ENCODE measurements around the gene LYL1. TPM values are rescaled to one million over a fixed set of nuclear protein-coding genes. Genes with fewer than 3 reads are reported as not detected.

Gene LYL1
- total RNA-seq, 1 experiment from 2014 or later = 0.63 TPM

DNA sequence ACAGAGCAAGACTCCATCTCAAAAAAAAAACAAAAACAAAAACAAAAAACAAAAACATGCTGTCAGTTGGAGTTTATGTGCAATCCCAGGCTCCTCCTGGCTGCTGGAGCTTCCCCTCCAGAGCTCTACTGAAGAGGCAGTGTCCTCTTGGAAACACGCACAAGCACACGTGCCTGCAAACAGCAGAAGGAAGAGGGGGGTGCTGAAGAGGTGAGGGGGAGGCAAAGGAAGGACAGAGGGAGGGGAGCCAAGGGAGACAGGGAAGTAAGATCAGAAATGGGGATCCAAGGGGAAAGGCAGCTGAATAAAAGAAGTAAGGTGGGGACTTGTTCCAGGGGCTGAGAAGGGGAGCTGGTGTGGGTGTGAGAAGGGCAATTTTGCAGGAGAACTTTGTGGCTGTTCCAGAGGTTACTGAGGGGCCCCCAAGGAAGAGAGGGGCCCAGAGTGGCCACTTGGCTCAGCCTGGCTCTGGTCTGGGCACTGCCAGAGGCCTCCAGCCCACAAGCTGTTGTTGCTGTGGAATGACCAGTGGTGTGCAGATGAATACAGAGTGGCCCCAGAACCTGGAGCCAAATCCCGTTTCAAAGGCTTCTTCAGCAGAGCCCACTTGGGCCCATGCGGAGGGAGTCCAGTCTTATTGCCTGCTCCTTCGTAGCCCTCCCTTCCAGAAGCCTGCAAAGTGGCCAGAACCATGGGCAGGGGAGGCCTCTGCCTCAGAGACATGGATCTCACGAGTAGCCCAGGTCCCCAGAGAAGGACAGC lies 34.4 kb downstream of the LYL1 start:
- Histone ChIP-seq H3K4me1 (ENCODE audit: insufficient read depth, low read length) (no peaks in the 10 kb centered on the region), H2AFZ (ENCODE audit: low read length) (no peak overlapping the region), H3K9ac (ENCODE audit: extremely low read depth, insufficient read length, low read length) (no peak overlapping the region), H4K20me1 (ENCODE audit: control insufficient read depth, insufficient read depth, insufficient read length) (no peaks in the 10 kb centered on the region), H2BK15ac (ENCODE audit: low read depth, low read length) (no peak overlapping the region), H3K9me3 (ENCODE audit: control insufficient read depth, low read depth, low read length) (no peaks in the 10 kb centered on the region), H3K23ac (ENCODE audit: insufficient read length, low read depth, low read length) (no peak overlapping the region), H3K79me2 (ENCODE audit: insufficient read depth, low read length) (no peaks in the 10 kb centered on the region), H3K56ac (ENCODE audit: insufficient read length, low read depth, low read length) (no peak overlapping the region), H2BK20ac (ENCODE audit: low read depth, low read length, poor library complexity, severe bottlenecking) (no peak overlapping the region), H3K79me1 (ENCODE audit: insufficient read depth, low read depth, low read length, poor library complexity, severe bottlenecking) (no peaks in the 10 kb centered on the region), H3K27ac (ENCODE audit: insufficient read length, low read depth, low read length) (no peak overlapping the region), H2BK5ac (ENCODE audit: insufficient read length, low read length) (no peak overlapping the region), H4K8ac (replicated peaks; ENCODE audit: insufficient read length, low read depth, low read length) (no peak overlapping the region), H3K14ac (ENCODE audit: insufficient read depth, low read length) (no peak overlapping the region; the same call in 1 of the 2 replicates), H3K4ac (ENCODE audit: low read depth, low read length) (no peak overlapping the region), H4K5ac (ENCODE audit: insufficient read length, low read depth, low read length) (no peak overlapping the region), H3K18ac (ENCODE audit: insufficient read length, low read depth, low read length) (no peak overlapping the region), H3K23me2 (ENCODE audit: insufficient read length, low read depth, low read length, poor library complexity, severe bottlenecking) (no peaks in the 10 kb centered on the region), H4K91ac (ENCODE audit: insufficient read length, low read depth, low read length) (no peak overlapping the region), H3K4me2 (ENCODE audit: insufficient read depth, insufficient read length, low read length) (no peak overlapping the region), H2BK120ac (ENCODE audit: low read depth, low read length, poor library complexity, severe bottlenecking) (no peak overlapping the region), H2BK12ac (ENCODE audit: insufficient read length, low read depth, low read length) (no peak overlapping the region), H3T11ph (ENCODE audit: low read length) (no peak overlapping the region), H2AK5ac (ENCODE audit: insufficient read length, low read length) (no peak overlapping the region), H3K27me3 (ENCODE audit: insufficient read depth, low read length) (no peaks in the 10 kb centered on the region; the same call in 1 of the 2 replicates)
- DNase-seq = no peak
- no peaks in the 10 kb centered on the region for H3K36me3 Mint-ChIP-seq (ENCODE audit: insufficient read depth in 1 of 3, low read depth in 3 of 3)
- H3K9me3 Mint-ChIP-seq = no peaks in the 10 kb centered on the region
- no CpG with 5 or more reads among the region's 6 CpGs for WGBS (ENCODE audit: extremely low coverage, insufficient read length, low lambda C conversion rate)
- H3K27me3 Mint-ChIP-seq (ENCODE audit: low read depth) = peaks cover 77% of the 10 kb centered on the region
- H3K27ac Mint-ChIP-seq = no peak overlapping the region
- H3K4me3 Mint-ChIP-seq = no peak overlapping the region
- TF ChIP-seq, protein P1, sequence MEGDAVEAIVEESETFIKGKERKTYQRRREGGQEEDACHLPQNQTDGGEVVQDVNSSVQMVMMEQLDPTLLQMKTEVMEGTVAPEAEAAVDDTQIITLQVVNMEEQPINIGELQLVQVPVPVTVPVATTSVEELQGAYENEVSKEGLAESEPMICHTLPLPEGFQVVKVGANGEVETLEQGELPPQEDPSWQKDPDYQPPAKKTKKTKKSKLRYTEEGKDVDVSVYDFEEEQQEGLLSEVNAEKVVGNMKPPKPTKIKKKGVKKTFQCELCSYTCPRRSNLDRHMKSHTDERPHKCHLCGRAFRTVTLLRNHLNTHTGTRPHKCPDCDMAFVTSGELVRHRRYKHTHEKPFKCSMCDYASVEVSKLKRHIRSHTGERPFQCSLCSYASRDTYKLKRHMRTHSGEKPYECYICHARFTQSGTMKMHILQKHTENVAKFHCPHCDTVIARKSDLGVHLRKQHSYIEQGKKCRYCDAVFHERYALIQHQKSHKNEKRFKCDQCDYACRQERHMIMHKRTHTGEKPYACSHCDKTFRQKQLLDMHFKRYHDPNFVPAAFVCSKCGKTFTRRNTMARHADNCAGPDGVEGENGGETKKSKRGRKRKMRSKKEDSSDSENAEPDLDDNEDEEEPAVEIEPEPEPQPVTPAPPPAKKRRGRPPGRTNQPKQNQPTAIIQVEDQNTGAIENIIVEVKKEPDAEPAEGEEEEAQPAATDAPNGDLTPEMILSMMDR (conservative IDR thresholded peaks at IDR 0.05) = no peak
- peaks cover 0 to 12% of the 10 kb centered on the region in 2 experiments; a peak in 2 of 4 replicates for H3K4me1 Mint-ChIP-seq

Data from H9 (cell line).